Measurements from ENCODE around the gene PHC2.

The PHC2 gene

GRCh38 chr1:33373606-33374005 is 57.3 kb downstream of the PHC2 start:
- no peak for TF ChIP-seq CTCF (IDR thresholded peaks at IDR 0.05; ENCODE audit: extremely low read depth, missing control alignments)
- no peak for DNase-seq (ENCODE audit: low spot score)

- no peak for DNase-seq (ENCODE audit: low spot score)
- TF ChIP-seq CTCF (IDR thresholded peaks at IDR 0.05; ENCODE audit: extremely low read depth, missing control alignments): no peak
These were observed 58.2 kb downstream of the PHC2 start for GRCh38 chr1:33372677-33373076.

GRCh38 chr1:33372162-33372561 is 58.7 kb downstream of the PHC2 start:
- no peak for DNase-seq (ENCODE audit: low spot score)
- no peak for TF ChIP-seq CTCF (IDR thresholded peaks at IDR 0.05; ENCODE audit: extremely low read depth, missing control alignments)

GRCh38 chr1:33371334-33371733 is 59.6 kb downstream of the PHC2 start:
- TF ChIP-seq CTCF (IDR thresholded peaks at IDR 0.05; ENCODE audit: extremely low read depth, missing control alignments): no peak
- DNase-seq (ENCODE audit: low spot score): no peak

- TF ChIP-seq CTCF (IDR thresholded peaks at IDR 0.05; ENCODE audit: extremely low read depth, missing control alignments): no peak
- no peak for DNase-seq (ENCODE audit: low spot score)
These were observed 60.1 kb downstream of the PHC2 start for GRCh38 chr1:33370827-33371226.

- TF ChIP-seq CTCF (IDR thresholded peaks at IDR 0.05; ENCODE audit: extremely low read depth, missing control alignments): no peak
These were observed 60.6 kb downstream of the PHC2 start for GRCh38 chr1:33370301-33370700.

GRCh38 chr1:33369764-33370163 is 61.1 kb downstream of the PHC2 start:
- DNase-seq (ENCODE audit: low spot score): no peak

More at GRCh38 chr1:33370301-33370700, 60.6 kb downstream of the PHC2 start:
- no peak for DNase-seq (ENCODE audit: low spot score)

More at GRCh38 chr1:33369764-33370163, 61.1 kb downstream of the PHC2 start:
- no peak for TF ChIP-seq CTCF (IDR thresholded peaks at IDR 0.05; ENCODE audit: extremely low read depth, missing control alignments)

Measured in GM20000 (cell line).